GM21447 (cell line): Measurements from ENCODE around the gene SH3RF1.

Experiments used
- ATAC-seq: cut with Tn5 transposase; IDR thresholded peaks from one replicate; pipeline ENCODE4 v1.9.1; 2021; ENCODE audit not compliant: unreplicated experiment

Gene SH3RF1

DNA sequence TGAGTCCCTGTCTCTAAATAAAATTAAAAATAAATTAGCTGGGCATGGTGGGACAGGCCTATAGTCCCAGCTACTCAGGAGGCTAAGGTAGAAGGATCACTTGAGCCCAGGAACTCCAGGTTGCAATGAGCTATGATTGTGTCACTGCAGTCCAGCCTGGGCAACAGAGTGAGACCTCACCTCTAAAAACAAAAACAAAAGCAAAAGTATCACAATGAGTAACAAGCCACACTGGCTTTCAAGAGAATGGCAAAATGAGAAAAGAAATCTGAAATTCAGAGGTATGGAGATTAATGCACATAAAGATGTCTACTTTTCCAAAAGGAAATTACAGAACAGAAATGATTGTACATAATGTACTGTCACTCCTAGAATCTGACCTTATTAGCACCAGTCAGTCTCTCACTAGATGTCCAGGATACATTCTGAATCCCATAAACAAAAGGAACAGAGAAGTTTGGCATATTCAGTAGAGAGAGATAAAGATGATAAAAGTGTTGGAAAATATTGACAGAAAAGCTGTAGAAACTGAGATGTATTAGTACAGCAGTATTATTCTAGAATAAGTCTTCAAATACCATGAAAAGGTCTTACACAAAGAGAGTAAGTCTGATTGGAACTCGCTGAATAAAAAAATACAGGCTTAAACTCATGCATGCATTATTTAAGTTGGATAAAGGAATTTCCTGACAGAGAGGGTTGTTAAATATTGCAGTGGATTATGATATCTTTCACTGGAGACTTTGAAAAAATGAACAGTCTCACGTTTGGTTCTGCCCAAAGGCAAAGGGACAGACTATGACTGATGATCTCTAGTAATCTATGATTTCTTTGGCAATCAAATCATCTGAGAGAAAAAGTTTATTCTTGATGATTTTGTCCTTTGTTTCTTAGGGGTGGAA lies 102.5 kb downstream of the SH3RF1 start:
- ATAC-seq = peak; percentile 95

DNA sequence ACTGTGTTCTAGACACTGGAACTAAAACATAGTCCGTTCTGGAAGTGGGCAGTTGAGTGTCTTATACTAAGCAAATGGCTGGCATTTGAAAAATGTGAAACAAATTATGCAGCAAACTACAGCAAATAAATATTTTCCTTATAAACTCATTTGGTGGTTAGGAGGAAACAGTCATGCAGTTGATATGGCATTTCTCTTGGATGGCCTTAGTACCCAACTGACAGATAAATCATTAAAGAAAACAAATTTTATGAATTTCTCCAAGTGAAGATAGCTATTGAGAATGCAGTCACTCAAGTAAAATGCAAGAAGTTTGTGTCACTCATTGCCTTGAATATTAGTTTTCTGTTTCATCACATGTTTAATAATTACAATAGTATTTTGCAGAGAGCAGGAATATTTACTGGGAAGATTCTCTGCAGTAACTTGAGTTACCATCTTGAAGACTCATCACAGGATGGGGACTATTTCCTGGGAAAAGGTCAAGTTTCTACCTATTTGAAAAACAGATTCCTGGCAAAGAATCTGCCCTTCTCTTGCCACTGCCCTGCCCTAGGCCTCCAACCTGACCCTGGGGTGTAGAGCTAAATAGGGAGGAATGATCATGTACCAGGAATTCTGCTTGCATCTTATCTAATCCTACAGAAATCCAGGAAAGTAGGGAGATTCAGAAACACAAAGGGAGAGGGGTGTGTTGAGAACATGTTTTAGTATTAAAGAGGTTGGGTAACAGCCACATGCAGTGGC lies 105.9 kb downstream of the SH3RF1 start:
- no peak for ATAC-seq

DNA sequence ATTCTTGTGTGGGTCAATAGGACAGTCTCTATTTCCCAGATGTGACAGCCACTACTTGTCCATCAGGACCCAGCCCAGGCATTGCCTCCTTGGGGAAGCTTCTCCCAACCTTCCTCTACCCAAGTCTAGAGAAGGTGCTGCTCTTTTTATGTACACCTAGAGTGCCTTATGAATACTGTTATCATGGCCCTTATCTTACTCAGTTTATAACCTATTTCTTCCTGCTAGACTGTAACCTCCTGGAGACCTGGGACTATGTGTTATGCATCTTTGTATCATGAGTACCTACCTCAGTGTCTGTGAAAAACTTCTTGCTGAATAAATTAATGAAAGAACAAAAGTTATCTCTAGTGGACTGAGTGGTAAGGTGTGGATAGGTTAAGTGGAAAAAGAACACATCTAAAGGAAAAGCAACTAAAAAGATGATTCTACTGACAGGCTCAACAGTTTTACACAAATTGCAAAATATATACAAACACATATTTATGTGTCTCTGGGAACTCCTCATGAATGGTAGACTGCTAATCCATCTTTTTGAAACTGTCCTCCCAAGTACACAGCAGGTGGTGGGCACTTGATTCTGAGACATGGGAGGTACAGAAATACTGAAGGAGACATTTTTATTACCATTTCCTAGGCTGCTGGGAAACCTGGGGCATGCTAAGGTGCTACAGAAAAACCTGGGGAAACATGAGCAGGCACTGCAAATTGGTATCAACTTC lies 106.6 kb downstream of the SH3RF1 start:
- ATAC-seq = no peak

DNA sequence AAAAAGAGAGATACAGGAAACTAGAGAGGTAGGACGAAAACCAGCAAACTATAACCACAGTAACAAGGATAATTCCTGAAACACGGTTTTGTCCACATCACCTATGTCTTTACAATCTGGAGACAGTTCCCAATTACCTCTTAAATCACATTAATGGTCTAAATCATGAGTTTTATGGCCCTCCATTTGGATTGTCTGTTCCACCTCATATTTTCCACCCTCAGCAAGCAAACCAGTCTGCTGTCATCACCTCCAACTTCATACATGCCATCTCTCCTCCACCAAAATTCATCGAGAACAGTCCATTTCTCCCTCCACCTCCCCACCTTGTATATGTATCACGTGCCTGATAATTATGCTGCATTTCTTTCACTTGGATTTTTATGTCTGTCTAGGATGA lies 107.3 kb downstream of the SH3RF1 start:
- ATAC-seq = no peak

DNA sequence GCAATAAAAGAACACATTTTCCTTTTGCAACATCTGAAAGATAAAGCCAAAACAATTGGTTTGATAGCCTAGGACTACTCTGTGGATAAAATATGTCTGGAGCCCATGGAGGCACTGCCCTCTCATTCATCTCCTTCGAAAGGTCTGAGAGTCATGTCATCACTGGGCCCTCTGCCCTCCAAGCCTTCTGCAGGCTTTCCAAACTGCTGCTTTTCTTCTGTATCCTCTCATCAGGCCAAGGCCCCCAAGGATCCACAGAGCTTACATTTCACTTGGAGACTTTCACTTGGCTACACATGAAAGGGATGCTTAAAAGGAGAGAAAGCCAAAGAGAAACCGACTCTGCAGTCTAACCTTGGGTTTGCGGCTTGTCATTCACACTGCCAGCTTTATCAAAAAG lies 109.9 kb downstream of the SH3RF1 start:
- ATAC-seq = no peak

DNA sequence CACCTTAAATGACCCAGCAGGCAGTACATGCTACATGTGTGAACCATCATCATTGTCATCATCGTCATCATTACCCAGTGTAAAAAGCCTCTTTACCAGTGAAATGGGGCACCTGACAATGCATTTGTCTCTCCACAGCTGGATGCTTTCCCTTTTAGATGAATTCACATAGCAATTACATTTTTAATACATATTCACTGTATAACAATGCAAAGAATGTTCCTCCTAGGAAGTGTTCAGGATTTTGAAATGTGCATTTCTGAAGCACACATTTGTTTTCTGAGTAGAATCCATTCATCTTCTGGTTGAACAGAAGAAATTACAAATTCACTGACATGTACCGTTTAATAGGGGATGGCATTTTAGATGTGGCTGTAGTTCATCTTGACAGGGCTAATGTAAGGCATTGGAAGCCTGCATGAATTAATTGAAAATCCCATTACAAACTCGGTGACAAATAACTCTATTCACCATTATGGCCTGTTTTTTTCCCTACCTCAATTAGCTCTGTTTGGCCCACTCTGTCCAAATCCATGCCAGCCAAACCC lies 111.1 kb downstream of the SH3RF1 start:
- ATAC-seq = no peak

DNA sequence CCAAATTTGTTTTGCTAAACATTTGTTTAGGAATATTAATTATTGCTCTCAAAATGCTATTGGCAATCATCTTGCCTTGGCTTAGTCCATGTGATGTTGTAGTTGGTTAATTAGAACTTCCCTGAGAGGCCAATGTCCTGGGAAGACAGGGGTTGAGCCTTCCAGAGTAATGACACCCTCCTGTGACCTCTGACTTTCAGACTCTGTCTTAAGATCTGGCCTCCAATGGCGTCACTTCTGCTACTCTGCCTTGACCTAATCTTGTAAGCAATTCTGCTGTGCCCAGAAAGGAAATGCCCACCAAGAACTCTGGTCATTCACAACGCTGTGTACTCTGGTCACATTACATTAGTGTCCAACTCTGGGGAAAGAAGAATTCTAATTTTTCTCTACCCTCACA lies 111.9 kb downstream of the SH3RF1 start:
- ATAC-seq = no peak

DNA sequence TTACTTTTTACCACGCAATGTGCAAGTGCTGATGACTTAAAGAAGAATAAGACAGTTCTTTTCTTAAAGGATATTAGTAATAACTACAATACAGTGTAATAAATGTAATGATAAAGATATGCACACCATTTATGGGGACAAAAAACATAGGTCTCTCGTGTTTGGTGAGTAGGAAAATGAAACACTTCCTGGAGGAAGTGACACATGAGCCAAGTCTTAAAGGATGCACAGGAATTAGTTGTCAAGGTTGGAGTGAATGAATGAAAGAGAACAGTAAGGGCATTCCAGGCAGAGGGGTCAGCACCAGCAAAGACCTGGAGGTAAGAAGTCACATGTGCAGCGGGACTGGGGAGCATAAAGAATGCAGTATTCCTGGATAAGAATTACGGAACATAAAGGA lies 112.7 kb downstream of the SH3RF1 start:
- no peak for ATAC-seq

DNA sequence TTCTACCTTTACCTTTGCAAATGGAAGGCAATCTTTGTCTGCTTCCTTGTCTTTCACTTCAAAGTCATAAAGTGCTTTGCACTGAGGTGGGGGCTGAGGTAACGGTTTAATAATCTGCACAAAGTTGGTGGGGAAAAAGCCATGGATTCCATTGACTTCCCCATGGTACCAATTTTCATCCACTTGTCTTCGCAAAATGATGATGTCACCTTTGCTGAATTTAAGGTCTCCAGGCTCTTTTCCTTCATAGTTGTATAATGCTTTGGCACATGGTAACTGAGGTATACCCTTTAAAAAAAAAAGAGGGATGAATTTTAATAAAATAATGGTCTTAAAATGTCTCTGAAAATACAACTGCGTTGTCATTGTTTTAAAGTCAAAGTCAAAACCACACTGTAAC lies 114.4 kb downstream of the SH3RF1 start:
- no peak for ATAC-seq

DNA sequence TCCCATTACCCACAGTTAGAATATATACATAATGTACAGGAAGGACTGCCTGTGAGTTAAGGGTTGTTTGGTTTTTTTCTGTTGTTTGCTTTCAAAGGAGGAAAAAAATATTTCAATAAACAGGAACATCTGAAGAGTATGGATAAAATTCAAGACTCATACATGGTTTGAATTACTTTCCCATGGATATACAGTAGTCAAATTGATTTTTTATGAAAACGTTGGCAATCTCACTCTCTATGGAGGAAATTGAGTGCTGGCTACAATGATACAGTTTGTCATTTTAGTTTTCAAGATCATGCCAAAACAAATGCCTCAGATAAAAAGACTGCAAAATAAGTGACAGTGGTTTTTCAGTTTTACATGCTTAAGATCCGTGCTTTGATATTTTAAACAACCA lies 116.6 kb downstream of the SH3RF1 start:
- ATAC-seq = no peak

DNA sequence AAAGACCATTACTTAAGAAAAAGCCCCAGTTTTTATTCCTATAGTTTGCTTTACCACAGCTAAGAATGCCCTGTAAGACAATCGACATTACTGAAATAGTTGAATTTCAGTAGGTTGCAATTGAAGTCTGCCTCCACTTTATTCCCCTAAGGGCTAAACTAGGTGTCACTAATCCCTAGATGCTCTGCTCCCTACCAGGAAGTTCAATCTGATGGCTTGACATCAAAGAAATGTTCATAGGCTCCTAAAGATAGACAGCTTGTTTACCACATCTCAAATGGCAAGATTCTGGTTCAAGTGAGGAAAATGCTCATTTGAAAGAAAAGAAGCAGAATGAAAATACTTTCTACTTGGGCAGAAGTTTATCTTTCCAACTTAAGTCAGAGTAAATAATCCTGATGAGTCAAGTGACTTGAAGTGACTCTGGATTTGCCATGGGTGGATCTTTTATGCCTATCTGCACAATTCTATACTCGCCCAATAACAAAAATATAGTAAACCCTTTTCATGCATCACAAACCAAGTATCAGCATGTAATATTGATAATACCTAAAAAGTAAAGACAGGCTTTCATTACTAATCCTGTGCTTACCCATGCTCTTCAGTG lies 117.2 kb downstream of the SH3RF1 start:
- no peak for ATAC-seq

DNA sequence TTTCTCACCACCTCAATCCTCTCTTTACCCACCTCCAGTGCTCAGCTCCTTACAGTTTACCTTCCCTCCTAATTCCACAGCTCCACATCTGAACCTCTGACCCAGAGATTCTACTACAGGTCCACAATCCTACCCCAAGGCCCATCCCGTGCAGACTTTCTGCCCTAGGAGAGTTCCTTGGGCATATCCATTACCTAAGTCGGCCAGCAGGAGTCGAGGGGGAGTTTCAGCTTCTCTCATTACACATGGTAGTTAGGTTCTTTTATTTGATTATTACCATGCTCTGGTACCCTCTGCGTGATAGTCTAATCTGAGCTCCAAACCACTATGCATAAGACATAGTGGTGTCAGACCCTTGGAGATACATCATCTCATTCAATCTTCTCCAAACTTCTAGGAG lies 117.9 kb downstream of the SH3RF1 start:
- no peak for ATAC-seq

DNA sequence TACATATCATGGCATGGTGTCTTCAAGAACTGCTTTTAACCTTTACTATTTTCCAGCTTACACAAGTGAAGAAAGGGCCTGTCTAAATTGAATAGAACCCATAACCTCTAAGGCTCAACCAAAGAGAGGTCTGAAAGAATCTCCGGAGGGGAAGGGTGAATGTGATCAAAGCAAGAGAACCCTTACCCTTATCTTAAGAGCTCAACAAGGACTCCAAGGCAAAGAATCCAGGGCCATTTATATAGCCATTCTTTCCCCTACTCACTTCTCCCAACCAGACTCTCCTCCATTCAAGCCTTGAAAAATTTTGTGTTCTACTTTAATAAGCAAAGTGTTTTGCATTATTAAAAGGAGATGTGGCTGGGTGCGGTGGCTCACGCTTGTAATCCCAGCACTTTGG lies 118.7 kb downstream of the SH3RF1 start:
- ATAC-seq = no peak

DNA sequence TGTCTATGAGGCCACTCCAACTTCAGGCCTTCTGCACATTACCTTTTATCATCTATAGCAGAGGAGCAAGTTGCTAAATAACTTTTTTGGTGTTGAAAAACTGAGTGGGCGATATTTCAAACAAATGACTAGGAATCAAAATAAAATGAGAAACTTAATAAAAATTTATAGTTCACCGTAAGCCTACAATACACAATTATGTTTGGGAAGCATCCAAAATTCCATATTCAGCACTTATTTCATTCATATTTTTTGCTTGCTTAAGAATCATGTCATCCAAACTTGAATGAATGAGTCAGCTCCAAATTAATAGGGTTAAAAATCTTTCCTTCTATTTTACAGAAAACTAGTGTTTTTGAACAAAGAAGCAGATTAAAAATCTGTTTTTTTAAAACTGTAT lies 119.1 kb downstream of the SH3RF1 start:
- no peak for ATAC-seq

DNA sequence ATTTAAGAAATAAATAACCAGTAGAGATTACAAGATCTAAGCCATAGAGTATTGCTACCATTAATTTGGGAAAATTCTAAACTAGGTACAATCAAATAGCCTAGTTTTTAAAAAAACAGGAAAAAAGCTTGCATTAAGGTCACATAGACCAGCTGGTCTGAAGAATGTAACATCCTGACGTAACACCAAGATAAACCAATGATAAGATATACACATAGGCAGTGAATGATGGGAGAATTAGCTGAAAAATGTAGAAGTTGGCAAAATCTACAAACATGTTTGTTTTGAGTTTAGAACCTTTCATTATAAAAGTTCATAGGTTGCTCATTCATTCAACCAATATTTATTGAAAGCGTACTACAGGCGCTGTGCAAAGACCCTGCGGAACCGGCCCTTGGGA lies 120.0 kb downstream of the SH3RF1 start:
- ATAC-seq = no peak

DNA sequence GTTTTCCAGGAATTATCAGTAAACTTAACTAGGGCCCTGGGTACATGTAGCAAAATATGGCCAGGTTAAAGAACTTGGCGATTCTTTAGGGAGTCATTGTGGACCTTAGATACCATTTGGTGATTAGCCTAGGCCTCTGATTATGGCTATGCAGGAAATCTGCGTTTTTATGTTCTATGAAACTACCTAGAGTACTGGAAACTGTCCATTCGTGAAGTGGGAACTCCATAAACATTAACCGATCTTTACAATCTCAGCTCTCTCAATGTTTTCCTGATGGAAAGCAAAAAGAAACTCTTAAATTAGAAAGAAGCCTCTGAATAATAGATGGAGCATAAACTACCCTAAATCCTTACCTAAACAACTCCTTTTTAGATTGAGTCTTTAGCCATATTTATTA lies 121.9 kb downstream of the SH3RF1 start:
- ATAC-seq = no peak

DNA sequence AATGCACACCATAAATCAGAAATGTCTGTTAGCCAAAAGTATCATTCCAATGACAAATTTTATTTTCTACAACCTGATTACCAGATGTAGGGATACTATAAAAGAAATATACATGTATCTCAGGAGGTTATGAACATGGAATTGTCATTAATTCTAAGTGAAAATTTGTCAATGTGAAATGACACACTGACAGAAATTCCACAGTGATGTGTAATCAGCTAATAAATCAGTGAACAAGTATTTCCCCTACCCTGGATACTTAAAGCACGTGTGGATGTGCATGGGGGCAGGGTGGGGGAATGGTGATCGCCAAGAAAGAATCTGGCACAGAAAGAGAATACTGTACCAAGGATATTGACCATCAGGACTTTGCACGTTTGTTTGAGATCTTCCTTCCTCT lies 123.6 kb downstream of the SH3RF1 start:
- no peak for ATAC-seq

DNA sequence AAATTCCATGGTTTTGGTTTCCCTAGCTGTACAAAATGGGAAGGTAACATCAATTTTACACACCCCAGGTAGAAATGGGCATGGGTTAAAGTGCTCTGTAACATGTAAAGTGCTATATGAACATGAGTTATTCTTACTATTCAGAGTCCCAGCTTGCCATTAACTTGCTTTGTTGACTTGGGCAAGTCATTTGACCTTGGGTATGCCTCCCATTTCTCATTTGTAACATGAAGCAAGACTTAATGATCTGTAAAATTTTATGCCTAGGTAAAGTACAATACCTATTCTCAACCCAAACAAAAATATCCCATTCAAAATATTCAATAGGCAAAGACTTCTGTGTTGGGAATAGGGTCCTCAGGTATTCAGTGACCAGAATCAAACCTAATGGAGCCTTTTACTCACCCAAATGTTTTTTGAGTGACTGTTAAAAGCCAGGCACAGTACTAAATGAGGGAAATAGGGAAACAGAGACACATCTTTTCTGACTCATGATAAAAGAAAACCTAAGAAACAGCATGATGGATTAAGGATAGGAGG lies 126.6 kb downstream of the SH3RF1 start:
- no peak for ATAC-seq

DNA sequence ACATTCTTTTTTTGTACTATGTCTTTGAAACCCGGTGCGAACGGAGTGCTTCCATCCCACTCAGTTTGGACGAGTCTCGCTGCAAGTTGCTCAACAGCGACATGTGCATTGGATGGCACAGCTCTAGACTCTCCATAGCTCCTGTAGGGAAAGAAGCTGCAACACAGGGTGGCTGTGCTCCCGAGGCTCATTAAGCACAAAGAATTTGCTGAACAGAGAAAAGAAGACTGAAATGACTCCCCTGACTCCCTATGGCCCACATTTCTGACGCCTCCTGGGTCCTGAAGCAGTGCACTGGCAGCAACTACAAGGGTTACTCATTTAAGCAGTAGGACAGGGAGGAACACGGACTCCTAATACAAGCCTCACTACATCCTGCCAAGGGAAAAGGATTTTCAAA lies 127.4 kb downstream of the SH3RF1 start:
- ATAC-seq = no peak

DNA sequence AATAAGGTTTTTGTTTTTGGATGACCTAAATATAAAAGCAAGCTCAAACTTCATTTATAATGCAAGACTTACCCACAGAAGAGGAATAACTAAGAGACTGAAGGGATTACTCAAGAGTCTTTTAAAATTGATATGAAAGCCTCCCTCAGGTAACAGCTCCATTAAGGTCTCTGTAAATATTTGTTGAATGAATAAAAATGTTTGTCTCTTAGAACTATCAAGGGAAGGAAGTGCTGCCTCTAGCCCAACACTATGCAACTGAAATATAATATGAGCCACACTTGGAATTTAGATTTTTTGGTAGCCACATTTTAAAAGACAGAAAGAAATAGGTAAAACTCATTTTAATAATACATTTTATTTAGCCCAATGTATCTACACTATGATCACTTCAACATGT lies 127.8 kb downstream of the SH3RF1 start:
- no peak for ATAC-seq

DNA sequence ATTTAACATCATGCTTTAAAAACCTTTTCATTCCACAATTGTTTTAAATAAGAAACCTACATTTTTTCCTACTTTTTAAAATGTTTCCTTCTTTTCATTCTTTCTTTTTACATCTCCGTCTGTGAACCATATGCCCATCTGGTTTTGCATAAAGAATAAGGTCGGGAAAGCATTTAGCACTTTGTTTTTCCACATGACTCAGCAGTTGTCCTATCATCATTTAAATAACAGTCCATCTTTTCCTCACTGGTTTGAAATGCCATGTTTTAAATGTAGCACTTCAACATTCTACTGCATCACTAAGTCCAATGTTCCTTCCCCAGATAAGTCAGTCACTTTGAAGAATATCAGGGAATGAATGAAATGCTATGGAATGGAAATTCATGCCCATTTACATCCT lies 128.4 kb downstream of the SH3RF1 start:
- no peak for ATAC-seq
